Adrenal gland (tissue), 12 donors: ENCODE data around the gene CCDC57. TPM values are rescaled to one million over a fixed set of nuclear protein-coding genes. Genes with fewer than 3 reads are reported as not detected.

Source experiments
- DNase-seq, 7 donors: peaks; one replicate each; pipeline ENCODE4 v3.0.0-alpha.2; 2019 to 2020
- H3K27ac ChIP-seq, 5 donors: fragments of 200-600 bp; sonication (generic) in 4 of 5; 1 replicate in 3 of 5; 2 replicates in 2 of 5; pipeline versions ENCODE4 v1.5.1 to v1.8.0; 2016 to 2020; ENCODE audit warnings: mild to moderate bottlenecking in 1 of 5
- H3K27me3 ChIP-seq: fragments of 200-600 bp; 2 replicates; pipeline ENCODE4 v1.8.0; 2021
- H3K36me3 ChIP-seq, 2 donors: fragments of 200-600 bp; replicated peaks in 1 of 2; 1 replicate in 1 of 2; 2 replicates in 1 of 2; pipeline versions ENCODE4 v1.5.1 to v1.8.0; 2018 to 2022
- H3K4me1 ChIP-seq, 2 donors: fragments of 200-600 bp; replicated peaks in 1 of 2; 1 replicate in 1 of 2; 2 replicates in 1 of 2; pipeline versions ENCODE4 v1.5.1 to v1.8.0; 2018 to 2021
- H3K4me3 ChIP-seq, 4 donors: fragments of 200-600 bp; sonication (generic) in 3 of 4; one replicate each; pipeline ENCODE4 v1.5.1; 2016 to 2018
- H3K9me3 ChIP-seq, 3 donors: fragments of 200-600 bp; sonication (generic) in 1 of 3; replicated peaks in 1 of 3; 1 replicate in 2 of 3; 2 replicates in 1 of 3; pipeline versions ENCODE4 v1.5.1 to v1.8.0; 2016 to 2021
- POLR2A ChIP-seq, 2 donors: fragments of 450-650 bp; IDR thresholded peaks; one replicate each; pipeline ENCODE4 v1.6.1; 2017; ENCODE audit warnings: antibody characterized with exemption in 2 of 2, mild to moderate bottlenecking in 2 of 2, moderate library complexity in 1 of 2
- WGBS, 4 donors: extraction: QIAGEN DNeasy Blood & Tissue Kit in 2 of 4; methylation state at CpG; one replicate each; pipeline versions ENCODE4 v1.1.5 to v1.1.7; 2013 to 2017; 5-methylcytosine and 5-hydroxymethylcytosine counted together
- intact Hi-C, 2 donors: fragments of 100-400 bp; cut with DNase I; formaldehyde crosslinking; loops; one replicate each; pipeline versions ENCODE4 v1.14.1 to v1.15.0; 2022 to 2023
- polyA plus RNA-seq, 3 donors: library from polyadenylated mRNA; stranded (reverse); fragments of 200-250 nt in 2 of 3; fragments of 350-450 nt in 1 of 3; fragmentation: Illumina TruSeq in 1 of 3; extraction: RNeasy Lipid Tissue Mini Kit (QIAGEN cat#74804) in 1 of 3; gene quantifications; one replicate each; pipeline ENCODE4 v1.2.3, GENCODE V29; 2013 to 2014
- total RNA-seq, 9 donors: library from RNA; depleted of rRNA in 4 of 9; stranded (reverse); fragments of >200 nt in 4 of 9; fragments of 120-200 nt in 1 of 9; fragmentation: NEBNext Ultra II Directional in 1 of 9; extraction: Animal tissue kit (Norgen Biotek cat#: 25700) in 1 of 9; gene quantifications; one replicate each; pipeline versions ENCODE4 v1.1.0 to v1.2.4, GENCODE V29; 2013 to 2023
- TF ChIP-seq, protein P1 (sequence below), 6 experiments: fragments of 450-650 bp in 4 of 6; fragments of 200-600 bp in 2 of 6; sonication (generic) in 1 of 6; IDR thresholded peaks; 1 replicate in 5 of 6; 2 replicates in 1 of 6; pipeline versions ENCODE4 v1.5.1 to v1.8.0; 2016 to 2021; ENCODE audit warnings: antibody characterized with exemption in 6 of 6, mild to moderate bottlenecking in 2 of 6, moderate library complexity in 1 of 6
- donor health status: healthy with polysubstance abuse.
- donor health status: Bipolar disorder and iron deficiency.
- donor health status: DM: yes; HTN: yes; CAD: no.
- donor health status: DM: no; HTN: no; CAD: no.
- donor health status: DM: no; HTN: no; CAD: no.
- donor health status: DM: yes; HTN: yes; CAD: no.

The CCDC57 gene
- total and polyA plus RNA-seq, 12 donors, result 7.1 to 275 (median 28.8) TPM

DNA sequence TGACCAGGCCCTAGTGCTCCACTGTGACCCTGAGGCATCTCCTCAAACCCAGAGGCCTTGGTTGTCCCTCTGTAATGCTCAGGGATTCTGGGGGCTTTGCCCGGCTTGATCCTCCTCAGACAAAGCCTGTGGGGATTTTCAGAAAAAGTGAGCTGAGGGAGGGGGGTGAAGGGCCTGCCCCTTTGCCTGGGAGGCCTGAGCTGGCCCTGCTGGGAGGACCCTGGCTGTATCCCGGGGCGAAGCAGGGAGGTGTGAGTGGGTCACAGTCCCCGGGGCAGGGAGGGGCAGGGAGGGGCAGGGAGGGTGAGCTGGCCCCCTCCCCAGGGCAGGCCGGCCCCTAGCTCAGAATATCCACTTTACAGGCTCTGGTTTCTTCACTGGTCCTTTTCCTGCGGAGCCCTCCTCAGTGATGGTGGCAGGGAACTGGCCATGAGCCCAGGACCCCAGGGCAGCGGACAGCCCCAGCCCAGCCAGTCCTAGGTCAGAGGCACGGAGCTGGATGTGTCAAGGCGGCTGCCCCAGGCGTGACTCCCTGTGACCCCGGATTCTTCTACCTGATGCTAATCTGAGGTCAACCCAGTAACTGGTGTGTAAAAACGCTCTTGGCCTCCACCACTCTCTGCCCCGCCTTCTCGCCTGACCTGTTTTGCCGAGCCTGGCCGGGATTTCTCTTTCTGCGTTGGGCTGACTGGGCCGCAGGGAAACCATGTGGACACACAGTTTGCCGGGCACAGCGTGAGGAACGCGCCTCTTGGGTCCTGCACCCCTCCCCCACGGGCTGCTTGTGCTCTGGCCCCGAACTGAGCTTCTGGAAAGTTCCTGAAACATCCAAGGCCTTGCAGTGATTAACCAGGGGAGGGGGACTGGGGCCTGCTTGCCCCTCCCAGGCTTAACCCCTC, 108.8 kb downstream of the CCDC57 start:
- peak; percentile 74 to 94 (median 90) for DNase-seq
- intact Hi-C loops, result no loop called here
- H3K27me3 ChIP-seq, result no peaks in the 10 kb centered on the region
- H3K4me1 ChIP-seq, result peaks cover 20 to 54% of the 10 kb centered on the region in 2 donors
- no peaks in the 10 kb centered on the region for H3K36me3 ChIP-seq
- no peaks in the 10 kb centered on the region for H3K9me3 ChIP-seq
- TF ChIP-seq POLR2A (IDR thresholded peaks at IDR 0.05), result peak in 1 of 2 donors; percentile 48
- TF ChIP-seq, protein P1, sequence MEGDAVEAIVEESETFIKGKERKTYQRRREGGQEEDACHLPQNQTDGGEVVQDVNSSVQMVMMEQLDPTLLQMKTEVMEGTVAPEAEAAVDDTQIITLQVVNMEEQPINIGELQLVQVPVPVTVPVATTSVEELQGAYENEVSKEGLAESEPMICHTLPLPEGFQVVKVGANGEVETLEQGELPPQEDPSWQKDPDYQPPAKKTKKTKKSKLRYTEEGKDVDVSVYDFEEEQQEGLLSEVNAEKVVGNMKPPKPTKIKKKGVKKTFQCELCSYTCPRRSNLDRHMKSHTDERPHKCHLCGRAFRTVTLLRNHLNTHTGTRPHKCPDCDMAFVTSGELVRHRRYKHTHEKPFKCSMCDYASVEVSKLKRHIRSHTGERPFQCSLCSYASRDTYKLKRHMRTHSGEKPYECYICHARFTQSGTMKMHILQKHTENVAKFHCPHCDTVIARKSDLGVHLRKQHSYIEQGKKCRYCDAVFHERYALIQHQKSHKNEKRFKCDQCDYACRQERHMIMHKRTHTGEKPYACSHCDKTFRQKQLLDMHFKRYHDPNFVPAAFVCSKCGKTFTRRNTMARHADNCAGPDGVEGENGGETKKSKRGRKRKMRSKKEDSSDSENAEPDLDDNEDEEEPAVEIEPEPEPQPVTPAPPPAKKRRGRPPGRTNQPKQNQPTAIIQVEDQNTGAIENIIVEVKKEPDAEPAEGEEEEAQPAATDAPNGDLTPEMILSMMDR (IDR thresholded peaks at IDR 0.05), result no peak
- WGBS, 4 donors, result 38 to 56% (median 51%) methylated on average over 14 to 24 of the region's 24 CpGs
- peak overlapping the region in 4 of 5 donors; percentile 66 to 86 (median 74) for H3K27ac ChIP-seq
- no peak overlapping the region for H3K4me3 ChIP-seq

DNA sequence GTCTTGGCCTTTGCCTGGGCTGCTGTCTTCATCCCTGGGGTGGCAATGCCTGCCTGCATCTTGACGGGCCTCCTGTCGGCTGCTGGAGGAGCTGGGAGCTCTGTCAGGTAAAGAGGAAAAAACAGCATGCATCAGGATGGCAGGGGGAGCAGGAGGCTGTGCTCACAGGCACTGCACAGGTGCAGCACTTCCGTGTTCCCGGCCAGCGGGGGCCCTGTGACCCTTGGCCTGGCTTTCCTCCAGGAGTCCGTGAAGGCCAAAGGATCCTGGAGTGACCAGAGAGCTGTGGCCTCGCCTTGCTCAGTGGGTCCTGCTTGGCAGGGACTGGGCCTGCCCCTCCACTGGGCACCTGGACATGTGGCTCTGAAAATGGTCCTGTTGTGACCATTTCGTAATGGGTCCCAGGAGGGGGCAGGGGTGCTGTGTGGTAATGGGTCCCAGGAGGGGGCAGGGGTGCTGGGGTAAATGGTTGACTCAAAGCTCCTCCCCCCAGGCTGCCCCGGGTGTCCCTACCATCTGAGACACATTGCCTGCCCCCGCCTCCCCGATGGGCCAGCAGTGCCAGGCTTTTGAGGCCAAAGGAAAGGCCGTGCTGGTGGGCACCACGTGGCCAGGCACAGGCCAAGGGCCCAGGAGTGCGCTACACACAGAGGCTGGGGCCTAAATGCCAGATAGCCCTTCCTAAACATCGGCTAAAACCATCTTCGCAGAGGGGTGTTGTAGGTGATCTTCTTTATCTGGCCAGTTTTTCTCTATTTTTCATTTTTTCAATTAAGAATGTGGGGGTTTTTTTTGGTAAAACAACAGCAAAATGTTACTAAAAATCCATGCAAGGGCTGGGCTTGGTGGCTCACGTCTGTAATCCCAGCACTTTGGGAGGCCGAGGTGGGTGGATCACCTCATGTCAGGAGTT, 110.6 kb downstream of the CCDC57 start:
- H3K27me3 ChIP-seq, result no peaks in the 10 kb centered on the region
- intact Hi-C loops, result no loop called here
- 61 to 73% (median 64%) methylated on average over 12 to 18 of the region's 18 CpGs for WGBS, 4 donors
- H3K27ac ChIP-seq, result peak overlapping the region in 2 of 5 donors; percentile 47 to 52
- DNase-seq, result peak in 4 of 7 donors; percentile 27 to 43 (median 36)
- H3K9me3 ChIP-seq, result no peaks in the 10 kb centered on the region
- no peaks in the 10 kb centered on the region for H3K36me3 ChIP-seq
- peaks cover 24 to 56% of the 10 kb centered on the region in 2 donors for H3K4me1 ChIP-seq
- no peak overlapping the region for H3K4me3 ChIP-seq
- TF ChIP-seq POLR2A (IDR thresholded peaks at IDR 0.05), result no peak
- TF ChIP-seq, protein P1 (IDR thresholded peaks at IDR 0.05), result no peak

DNA sequence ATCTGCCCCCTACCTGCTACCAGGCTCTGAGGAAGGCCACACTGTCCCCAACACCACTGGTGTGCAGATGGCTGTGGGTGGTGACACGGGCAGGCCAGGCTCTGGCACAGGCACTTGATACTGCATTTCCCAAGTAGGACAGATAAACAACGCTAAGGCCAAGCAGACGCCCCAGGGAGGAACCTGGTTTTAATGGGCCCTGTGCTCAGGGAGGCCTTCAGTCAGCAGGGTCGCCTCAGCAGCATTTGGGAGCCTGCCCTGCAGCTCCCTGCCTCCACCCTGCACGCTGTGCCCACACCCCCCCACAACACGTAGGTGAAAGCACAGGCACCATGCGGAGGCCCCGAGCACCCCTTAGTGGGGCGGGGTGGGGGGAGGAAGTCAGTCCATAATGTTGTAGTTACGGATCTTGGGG, 111.3 kb downstream of the CCDC57 start:
- no peaks in the 10 kb centered on the region for H3K36me3 ChIP-seq
- no peak for TF ChIP-seq POLR2A (IDR thresholded peaks at IDR 0.05)
- TF ChIP-seq, protein P1 (IDR thresholded peaks at IDR 0.05), result no peak
- no peaks in the 10 kb centered on the region for H3K9me3 ChIP-seq
- H3K27ac ChIP-seq, result peak overlapping the region in 2 of 5 donors; percentile 47 to 52
- WGBS, 4 donors, result 50 to 79% (median 64%) methylated on average over 4 to 10 of the region's 10 CpGs
- peak in 4 of 7 donors; percentile 20 to 76 (median 34) for DNase-seq
- H3K4me1 ChIP-seq, result peaks cover 28 to 56% of the 10 kb centered on the region in 2 donors
- intact Hi-C loops, result no loop called here
- H3K4me3 ChIP-seq, result no peak overlapping the region
- no peaks in the 10 kb centered on the region for H3K27me3 ChIP-seq
